ENCODE data around the gene CTXN1.

Gene CTXN1

DNA sequence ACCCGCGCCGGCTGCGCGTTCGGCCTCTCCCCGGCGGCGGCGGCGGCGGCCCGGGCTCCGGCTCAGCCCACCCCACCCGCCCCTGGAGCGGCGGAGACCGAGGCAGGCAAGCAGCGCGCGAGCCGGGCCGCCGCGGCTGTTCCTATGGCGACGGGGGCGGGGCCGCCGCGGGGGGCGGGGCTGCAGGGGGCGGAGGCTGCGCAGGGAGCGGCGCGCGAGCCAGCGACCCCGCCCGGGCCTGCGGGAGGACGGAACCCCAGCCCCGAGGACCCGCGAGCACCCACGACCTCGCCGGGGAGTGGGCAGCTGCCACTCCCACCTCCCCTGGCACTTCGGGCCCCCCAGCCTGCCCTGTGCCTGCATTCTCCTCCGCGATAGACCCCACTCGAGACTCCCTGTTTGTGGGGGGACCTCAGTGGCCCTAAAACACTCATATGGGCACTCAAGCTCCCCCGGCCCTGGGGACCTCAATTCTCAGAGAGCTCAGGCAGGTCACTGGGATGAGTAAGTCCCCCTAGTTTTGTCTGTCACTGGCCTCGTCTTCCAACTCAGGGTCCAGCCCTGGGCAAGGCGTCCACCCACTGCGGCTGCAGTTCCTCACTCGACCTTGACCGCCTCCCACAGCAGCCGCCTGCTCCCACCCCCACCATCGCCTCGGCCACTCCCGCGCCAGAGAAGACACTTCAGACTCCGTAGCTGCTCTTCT, at the start of gene CTXN1:
Gene CTXN1 (minus strand): TSS at position 115 of the 706 bp plus-strand sequence. CDS start 597 bp downstream, outside the sequence.
- TF ChIP-seq, protein P1, sequence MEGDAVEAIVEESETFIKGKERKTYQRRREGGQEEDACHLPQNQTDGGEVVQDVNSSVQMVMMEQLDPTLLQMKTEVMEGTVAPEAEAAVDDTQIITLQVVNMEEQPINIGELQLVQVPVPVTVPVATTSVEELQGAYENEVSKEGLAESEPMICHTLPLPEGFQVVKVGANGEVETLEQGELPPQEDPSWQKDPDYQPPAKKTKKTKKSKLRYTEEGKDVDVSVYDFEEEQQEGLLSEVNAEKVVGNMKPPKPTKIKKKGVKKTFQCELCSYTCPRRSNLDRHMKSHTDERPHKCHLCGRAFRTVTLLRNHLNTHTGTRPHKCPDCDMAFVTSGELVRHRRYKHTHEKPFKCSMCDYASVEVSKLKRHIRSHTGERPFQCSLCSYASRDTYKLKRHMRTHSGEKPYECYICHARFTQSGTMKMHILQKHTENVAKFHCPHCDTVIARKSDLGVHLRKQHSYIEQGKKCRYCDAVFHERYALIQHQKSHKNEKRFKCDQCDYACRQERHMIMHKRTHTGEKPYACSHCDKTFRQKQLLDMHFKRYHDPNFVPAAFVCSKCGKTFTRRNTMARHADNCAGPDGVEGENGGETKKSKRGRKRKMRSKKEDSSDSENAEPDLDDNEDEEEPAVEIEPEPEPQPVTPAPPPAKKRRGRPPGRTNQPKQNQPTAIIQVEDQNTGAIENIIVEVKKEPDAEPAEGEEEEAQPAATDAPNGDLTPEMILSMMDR (IDR thresholded peaks at IDR 0.05; ENCODE audit: insufficient read depth, low read depth, low read length, missing control alignments) = no peak
- DNase-seq (ENCODE audit: low read depth) = peak; percentile 62
- H3K4me3 ChIP-seq (ENCODE audit: low read length) = no peak within 1 kb of the TSS

DNA sequence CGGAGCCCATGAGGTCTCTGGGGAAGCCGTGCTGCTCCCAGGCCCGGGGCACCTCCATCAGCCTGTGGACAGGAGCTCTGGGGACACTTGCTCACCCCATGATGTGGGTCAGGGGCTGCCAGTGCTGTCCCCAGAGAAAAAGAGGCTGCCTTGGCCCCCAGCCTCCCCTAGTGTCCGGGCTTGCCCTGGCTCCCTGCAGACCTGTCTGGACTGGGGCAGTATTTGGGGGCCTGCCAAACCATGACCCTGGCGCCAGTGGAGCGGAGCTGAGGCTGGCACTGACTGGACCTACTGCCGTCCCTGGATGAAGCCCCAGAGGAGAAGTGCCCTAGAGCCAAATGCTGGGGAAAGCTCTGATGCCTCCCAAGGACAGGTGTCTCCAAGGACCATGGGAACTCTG, 49.1 kb upstream of the CTXN1 start:
- no peak for DNase-seq (ENCODE audit: low read depth)
- H3K4me3 ChIP-seq (ENCODE audit: low read length) = no peak overlapping the region
- TF ChIP-seq, protein P1 (IDR thresholded peaks at IDR 0.05; ENCODE audit: insufficient read depth, low read depth, low read length, missing control alignments) = no peak

DNA sequence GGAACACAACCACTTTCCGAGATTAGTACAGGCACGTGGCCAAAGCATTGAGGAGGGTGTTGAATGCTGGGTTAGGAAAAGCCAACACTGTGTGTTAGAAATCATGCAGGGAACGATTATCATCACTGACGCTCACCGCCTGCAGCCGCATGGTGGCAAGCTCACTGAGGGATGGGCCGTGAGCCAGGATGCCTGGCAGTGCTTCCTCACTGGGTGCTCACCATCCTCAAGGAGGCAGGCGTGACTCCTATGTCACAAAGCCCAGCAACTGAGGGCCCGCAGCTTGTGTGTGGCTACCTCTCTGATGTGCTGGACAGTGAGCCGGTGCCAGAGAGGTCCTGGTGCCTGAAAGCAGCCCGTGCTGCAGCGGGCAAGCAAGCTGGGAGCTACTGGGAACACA, 47.9 kb upstream of the CTXN1 start:
- DNase-seq (ENCODE audit: low read depth) = no peak
- H3K4me3 ChIP-seq (ENCODE audit: low read length) = no peak overlapping the region
- TF ChIP-seq, protein P1 (IDR thresholded peaks at IDR 0.05; ENCODE audit: insufficient read depth, low read depth, low read length, missing control alignments) = no peak

DNA sequence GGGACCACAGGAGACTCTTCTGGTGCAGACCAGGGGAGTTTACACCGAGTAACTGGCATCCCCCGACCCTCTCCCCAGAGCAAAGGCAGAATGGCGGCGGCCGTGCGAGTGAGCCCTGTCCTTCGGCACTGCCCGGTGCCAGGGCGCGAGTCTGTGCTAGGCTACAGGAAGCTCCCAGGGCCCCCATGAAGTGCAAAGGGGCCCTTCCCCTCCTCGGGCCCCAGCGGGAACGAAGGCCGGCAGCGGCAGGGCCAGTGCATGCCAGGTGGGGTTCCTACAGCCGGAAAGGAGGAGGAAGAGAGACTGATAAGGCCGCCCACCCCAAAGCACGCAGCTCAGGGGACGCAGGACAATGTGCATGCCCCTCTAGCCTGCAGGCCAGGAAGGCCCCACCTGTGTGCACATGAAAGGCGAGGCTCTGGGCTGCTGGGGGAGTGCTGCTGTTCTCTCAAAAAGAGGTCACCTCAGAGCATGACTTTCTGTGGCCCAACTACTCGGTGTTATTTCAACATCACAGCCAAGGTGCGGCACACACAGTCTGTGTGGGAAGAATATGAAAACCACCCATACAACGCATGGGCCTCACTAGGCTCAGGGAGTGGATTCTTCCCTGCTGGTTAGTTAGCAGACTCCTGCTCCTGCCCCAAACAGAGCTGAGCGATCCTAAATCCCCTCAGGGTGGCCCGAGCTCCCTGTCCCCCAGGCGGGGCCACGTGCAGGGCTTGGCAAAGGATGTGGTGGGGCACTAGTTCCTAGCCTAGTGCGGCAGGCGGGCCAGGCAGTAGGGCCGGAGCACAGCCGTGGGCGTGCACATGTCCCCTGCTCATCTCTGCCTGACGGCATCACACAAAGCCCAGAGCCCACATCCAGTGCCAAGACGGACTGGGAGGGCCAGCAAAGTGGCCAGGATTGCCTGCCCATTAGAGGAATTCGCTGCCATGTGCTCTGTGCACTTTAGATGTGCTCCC, 45.9 kb upstream of the CTXN1 start:
- TF ChIP-seq, protein P1 (IDR thresholded peaks at IDR 0.05; ENCODE audit: insufficient read depth, low read depth, low read length, missing control alignments) = no peak
- no peak for DNase-seq (ENCODE audit: low read depth)
- no peak overlapping the region for H3K4me3 ChIP-seq (ENCODE audit: low read length)

DNA sequence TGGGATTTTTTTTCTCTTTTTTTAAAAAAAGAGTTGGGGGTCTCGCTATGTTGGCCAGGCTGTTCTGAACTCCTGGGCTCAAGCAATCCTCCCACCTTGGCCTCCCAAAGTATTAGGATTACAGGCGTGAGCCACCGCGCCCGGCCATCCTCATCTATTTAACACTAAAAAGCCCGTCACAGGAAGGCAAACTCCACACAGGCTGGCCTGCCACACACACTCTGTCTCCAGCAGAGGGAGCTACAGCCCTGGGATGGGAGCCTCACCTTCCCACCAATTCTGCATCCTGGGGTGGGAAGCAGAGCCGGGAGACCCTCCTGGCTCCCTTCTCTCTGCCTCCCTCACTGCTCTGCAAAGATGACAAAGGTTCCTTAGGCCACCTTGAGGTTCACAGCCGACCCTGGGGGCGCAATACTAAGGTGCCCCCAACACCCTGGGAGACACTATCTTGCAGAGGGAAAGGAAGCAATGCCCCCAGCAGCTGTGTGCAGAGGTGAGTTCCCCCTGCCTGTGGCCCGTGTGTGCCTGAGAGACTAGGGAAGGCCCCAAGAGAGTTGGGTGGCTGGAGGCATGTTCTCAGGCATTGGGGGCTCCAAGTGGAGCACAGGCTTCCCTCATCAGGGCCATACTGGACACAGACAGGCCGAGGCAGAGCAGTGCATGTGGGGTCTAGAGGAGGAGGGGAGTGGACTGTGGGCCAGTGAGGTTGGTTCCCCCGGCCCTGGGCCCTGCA, 44.9 kb upstream of the CTXN1 start:
- TF ChIP-seq, protein P1 (IDR thresholded peaks at IDR 0.05; ENCODE audit: insufficient read depth, low read depth, low read length, missing control alignments) = peak; percentile 81
- no peak overlapping the region for H3K4me3 ChIP-seq (ENCODE audit: low read length)
- DNase-seq (ENCODE audit: low read depth) = peak; percentile 54

DNA sequence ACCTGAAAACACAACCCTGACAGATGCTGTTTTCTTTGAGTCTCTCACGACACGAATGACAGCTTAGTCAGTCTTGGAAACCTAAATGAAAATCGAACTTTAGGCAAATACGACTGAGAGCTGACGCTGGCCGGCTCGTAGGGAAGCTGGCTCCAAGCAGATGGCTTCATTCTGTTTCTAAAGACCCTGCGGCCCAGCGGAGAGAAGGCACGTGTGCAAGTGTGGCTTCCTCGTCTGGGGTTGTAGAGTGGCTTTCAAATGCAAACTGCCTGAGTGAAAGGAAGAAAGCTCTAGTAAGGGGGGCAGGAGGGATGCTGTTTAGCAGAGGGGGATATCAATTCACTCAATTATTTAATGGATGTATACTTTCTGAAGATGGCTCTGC, 43.6 kb upstream of the CTXN1 start:
- no peak for DNase-seq (ENCODE audit: low read depth)
- TF ChIP-seq, protein P1 (IDR thresholded peaks at IDR 0.05; ENCODE audit: insufficient read depth, low read depth, low read length, missing control alignments) = no peak
- no peak overlapping the region for H3K4me3 ChIP-seq (ENCODE audit: low read length)

All from epithelial cell of esophagus (primary cell).